HG03196 (cell line): Measurements from ENCODE around the gene MRTO4.
A peak's percentile ranks its signal among the peaks of the same experiment; 100 is the strongest.
"Not testable (repeated sequence)": the region's sequence is repeated elsewhere in the genome, so short reads cannot be mapped to it uniquely, and the experiment has no call there.

Source experiments
- ATAC-seq: cut with Tn5 transposase; IDR thresholded peaks from one replicate; pipeline ENCODE4 v1.9.1; 2021; ENCODE audit not compliant: unreplicated experiment

Gene MRTO4

DNA sequence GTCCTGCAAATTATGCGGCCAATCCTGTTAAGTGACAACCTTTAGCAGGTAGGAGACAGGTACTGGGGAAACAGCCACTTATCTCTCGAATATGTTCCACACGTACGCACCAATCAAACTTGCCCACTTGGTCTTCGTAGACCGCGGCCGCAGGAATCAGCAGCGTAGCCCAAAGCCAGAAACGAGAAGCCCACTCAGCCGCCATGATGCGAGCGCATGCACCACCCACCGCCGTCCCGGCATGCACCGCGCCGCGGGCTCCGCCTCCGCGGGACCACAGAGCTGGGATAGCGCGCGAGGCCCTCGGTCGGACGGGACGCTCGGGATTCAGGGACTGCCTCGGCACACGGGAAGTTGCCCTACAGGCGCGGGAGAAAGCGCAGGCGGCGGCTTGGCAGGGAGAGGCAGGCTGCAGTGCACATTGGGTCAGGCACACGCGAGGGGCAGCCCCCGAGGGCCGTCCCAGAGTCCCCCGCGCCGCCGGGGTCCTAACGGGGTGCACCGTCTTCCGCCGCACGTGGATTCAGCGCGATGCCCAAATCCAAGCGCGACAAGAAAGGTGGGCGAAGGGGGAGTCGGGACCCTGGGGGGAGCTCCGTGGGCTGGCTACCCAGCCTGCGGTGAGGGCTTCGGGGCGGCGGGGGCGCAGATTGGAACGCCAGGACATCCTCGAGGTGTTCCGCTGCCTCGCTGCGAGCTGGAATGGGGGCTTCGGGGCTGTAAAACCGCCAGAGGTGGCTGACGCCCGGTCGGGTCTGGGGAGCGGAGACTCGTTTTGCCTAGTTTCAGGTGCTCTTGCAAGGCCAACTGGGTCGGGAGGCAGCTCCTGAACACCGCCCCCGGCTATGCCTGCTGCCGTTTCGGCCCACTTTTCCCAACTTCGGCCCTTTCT, at the start of gene MRTO4, which contains the start of gene EMC1:
Gene MRTO4, plus strand, starts transcription at position 501 of the 892 bp plus-strand sequence. Its CDS starts 31 bp downstream, at position 532.
Gene EMC1, minus strand, starts transcription at position 220 of the 892 bp plus-strand sequence. Its CDS starts 15 bp downstream, at position 205.
- peak; percentile 82 for ATAC-seq

DNA sequence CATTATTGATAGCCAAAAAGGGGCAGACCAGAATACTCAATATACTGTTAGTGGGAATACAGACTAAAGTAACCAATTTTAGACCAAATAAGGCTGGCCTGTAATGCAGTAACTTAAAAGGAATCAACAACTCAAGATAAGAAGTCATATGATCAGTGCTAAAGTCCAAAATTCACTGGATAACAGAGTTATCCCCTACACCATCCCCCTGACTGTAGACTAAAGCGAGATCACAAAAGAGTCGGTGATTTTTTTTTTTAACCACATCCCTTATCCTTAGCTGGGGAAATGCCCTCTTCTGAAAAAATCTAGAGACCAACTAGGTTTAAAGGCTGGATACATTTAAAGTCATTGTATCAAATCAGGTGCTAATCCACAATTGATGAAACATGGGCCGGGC, 49.2 kb upstream of the MRTO4 start:
- no peak for ATAC-seq

GRCh38 chr1:19203440-19203839, 48.2 kb upstream of the MRTO4 start:
- no peak for ATAC-seq

GRCh38 chr1:19204446-19205266, 46.9 kb upstream of the MRTO4 start:
- ATAC-seq = no peak

DNA sequence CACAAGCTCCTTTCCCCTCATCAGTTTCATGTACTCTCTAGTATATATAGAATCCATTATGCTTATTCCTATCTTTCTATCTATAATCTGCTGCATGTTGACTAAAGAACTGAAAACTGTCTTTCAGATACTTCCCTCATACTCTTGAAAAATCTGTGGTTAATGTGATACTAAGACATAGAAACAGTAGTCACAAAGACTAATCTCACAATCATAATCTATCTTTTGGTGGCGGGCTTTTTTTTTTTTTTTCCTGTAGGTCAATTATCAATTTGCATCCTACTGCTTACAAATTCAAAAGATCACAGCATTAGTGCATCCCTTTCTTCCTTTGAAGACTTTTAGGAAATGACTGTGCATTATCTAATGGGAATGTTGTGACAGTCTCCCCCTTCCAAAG, 46.2 kb upstream of the MRTO4 start:
- ATAC-seq = no peak

DNA sequence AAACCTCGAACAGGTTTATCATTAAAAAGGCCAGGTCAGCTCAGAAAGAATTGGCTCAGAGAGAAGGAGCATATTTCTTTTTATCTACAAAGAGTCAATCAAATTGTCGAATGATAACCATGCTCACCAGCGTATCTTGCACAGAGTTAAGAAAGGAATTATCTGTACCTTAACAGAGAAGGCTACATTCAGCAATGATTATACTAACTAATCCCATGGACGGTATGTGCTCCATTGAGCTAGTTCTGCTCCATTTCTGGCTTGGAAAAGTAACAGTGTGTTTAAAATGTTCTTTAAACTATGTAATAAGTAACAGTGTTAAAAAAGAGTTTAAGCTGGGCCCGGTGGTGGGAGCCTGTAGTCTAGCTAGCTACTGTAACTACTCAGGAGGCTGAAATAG, 45.8 kb upstream of the MRTO4 start:
- ATAC-seq = no peak

GRCh38 chr1:19206947-19207346, 44.7 kb upstream of the MRTO4 start:
- ATAC-seq = no peak

GRCh38 chr1:19208710-19209438, 42.7 kb upstream of the MRTO4 start:
- ATAC-seq = no peak

GRCh38 chr1:19209439-19209989, 42.1 kb upstream of the MRTO4 start:
- ATAC-seq = peak; percentile 58

- ATAC-seq = peak; percentile 86
These were observed 41.4 kb upstream of the MRTO4 start, which contains the start of gene UBR4 for GRCh38 chr1:19209990-19210771. Gene UBR4 (minus strand): TSS chr1:19210266. CDS start chr1:19210248, 18 bp downstream.

- no peak for ATAC-seq
These were observed 40.6 kb upstream of the MRTO4 start for GRCh38 chr1:19210772-19211549.

DNA sequence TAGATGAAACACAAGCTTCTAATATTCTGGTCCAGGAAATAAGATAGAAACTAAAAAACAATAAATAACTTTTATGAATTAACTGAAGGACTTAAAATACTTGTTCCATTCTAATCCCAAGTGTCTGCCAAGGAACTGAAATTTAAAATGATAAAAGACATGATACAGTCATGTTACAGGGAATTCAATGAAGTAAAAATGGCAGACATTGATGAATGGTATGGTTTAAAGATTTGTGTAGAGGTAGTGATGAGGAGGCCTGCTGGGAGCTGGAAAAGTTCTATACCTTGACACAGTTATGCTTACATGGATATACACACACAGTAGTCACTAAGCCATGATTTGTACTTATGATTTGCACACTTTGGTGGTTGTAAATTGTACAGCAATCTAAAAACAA, 39.4 kb upstream of the MRTO4 start:
- no peak for ATAC-seq

GRCh38 chr1:19213580-19213979, 38.0 kb upstream of the MRTO4 start:
- ATAC-seq = no peak

DNA sequence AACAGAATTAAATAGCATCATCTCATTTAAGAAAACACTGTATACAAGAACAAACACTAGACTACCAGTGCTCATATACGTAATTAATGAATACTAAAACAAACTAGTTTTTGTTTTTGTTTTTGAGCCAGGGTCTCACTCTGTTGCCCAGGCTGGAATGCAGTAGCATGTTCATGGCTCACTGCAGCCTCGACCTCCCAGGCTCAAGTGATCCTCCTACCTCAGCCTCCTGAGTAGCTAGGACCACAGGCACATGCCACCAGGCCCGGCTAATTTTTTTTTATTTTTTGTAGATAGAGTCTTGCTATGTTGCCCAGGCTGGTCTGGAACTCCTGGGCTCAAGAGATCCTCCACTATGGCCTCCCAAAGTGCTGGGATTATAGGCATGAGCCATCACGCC, 35.0 kb upstream of the MRTO4 start:
- not testable (repeated sequence) for ATAC-seq

DNA sequence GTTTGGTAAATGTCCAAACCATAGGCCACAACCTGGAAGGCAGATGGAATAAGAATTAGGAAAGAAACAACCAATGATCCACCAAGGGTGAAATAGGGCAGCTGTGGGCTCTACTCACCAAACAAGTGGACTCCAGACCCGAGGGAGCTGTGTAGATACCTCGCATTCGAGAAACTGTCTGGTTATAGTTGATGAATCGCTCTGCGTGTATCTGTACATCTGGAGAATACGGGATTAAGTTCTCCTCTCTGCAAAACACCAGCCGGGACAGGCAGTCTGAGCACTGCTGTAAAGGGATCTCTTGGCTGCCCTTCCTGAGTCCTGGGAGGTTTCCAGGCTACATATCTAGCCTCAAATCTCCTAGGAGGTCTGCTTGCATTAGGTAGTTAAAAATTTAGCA, 32.2 kb upstream of the MRTO4 start:
- ATAC-seq = no peak

DNA sequence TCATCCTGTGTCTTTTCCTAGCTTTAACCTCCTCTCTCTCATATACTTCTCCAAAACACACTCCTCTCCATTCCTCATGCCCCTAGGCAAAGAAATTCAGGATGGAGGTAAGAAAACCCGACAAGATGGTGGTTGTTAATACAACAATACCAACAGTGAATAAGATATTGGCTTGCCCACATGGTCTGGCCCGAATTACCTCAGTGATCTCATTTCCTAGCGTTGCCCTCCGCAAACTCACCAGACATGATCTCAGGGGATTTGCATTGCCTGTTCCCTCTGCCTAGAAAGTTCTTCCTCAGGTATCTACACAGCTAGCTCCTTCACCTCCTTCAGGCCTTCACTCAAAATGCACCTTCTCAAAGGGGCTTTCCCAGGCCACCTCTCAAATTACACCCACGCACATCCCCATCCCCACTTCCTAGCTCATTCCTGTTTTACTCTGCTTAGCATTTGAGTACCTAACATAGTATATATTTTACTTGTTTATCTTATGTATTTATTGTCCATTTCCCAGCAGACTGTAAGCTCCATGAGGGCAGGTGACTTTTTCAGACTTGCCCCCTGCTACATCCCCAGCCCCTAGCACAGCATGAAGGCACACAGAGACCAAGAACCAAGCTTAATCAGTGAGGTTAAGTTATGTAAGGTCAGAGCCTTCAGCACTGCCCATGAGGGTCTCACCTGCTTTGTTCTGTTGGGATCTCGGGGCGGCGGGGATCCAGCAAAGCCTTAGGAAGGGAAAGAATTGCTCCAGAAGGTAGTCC, 31.3 kb upstream of the MRTO4 start:
- ATAC-seq = no peak

- ATAC-seq = no peak
These were observed 30.6 kb upstream of the MRTO4 start for GRCh38 chr1:19220991-19221390.

DNA sequence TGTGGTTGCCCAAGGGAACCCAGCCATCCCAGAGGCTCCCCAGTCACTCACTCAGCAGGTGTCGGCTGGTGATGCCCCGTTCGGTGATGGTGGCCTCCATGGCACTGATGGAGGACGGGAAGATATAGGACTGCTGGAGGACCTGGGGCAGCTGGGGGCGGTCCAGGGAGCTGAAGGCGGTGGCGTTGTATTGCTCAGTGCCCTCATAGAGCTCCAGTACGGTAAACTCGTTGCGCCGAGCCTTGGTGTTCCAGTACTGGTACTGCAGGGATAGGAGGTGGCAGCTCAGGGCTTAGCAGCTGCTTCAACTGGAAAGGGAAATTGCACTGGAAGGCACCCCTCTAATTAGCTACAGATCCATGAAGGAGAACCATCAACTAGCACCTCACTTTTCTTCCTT, 29.0 kb upstream of the MRTO4 start:
- ATAC-seq = no peak
